Measurements from ENCODE around the gene RIN2.

The RIN2 gene

DNA sequence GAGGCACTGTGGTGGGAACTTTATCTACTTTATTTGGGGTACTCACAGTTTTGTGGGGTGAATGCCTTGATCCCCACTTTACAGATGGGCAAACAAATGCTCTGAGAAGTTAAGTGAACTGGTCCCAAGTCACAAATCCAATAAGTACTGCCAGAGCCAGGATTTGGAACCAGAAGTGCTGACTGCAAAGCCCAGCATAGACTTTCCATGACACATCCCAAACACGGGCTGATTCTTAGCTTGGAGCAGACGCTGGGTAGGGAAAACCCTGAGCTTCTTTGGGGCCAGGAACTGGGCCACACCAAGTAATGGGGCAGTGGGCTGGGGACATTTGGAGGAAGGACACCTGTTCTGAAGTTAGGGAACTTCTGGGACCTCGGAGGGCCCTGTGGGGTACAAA, 20.3 kb downstream of the RIN2 start:
- DNase-seq (ENCODE audit: insufficient read length, low spot score), result no peak

DNA sequence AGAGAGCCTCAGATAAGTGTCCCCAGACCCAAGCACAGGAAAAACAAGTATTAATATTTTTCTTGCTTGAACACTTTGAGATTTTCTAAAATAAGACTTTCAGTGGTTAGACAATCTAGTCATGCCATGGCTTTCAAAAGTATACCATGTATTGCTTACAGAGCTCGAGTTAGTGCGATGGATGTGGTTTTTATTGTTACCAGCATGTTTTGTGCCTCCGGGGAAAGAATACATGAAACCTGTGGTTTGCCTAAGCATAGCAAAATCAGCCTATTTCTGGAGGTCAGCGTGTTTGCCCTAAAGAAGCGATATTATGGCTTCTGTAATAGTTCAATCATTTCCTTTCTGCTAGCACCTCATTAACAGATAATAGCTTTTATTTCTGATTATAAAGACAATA, 21.6 kb downstream of the RIN2 start:
- no peak for FAIRE-seq
- DNase-seq (ENCODE audit: insufficient read length, low spot score), result no peak
- TF ChIP-seq, protein P1, sequence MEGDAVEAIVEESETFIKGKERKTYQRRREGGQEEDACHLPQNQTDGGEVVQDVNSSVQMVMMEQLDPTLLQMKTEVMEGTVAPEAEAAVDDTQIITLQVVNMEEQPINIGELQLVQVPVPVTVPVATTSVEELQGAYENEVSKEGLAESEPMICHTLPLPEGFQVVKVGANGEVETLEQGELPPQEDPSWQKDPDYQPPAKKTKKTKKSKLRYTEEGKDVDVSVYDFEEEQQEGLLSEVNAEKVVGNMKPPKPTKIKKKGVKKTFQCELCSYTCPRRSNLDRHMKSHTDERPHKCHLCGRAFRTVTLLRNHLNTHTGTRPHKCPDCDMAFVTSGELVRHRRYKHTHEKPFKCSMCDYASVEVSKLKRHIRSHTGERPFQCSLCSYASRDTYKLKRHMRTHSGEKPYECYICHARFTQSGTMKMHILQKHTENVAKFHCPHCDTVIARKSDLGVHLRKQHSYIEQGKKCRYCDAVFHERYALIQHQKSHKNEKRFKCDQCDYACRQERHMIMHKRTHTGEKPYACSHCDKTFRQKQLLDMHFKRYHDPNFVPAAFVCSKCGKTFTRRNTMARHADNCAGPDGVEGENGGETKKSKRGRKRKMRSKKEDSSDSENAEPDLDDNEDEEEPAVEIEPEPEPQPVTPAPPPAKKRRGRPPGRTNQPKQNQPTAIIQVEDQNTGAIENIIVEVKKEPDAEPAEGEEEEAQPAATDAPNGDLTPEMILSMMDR (IDR thresholded peaks at IDR 0.05; ENCODE audit: insufficient read depth, missing control alignments), result no peak

More for the DNA sequence above, 20.3 kb downstream of the RIN2 start:
- TF ChIP-seq, protein P1 (IDR thresholded peaks at IDR 0.05; ENCODE audit: insufficient read depth, missing control alignments), result no peak
- no peak for FAIRE-seq

DNA sequence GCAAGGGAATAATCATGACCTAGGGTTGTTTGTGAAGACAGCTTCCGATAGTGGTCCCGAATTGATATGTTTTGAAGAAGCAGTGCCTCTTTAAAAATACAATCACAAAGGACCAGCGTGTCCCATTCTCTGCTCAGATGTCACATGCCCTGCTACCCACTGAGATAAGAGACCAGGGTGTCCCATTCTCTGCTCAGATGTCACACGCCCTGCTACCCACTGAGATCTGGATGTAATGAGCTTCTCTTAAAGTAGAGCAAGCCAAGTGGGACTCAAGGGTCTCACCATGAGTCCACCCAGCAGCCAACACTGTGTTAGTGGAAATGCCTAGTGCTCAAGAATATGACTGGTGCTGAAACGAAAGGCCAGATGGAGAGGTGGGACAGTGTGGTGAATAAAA, 22.2 kb downstream of the RIN2 start:
- no peak for DNase-seq (ENCODE audit: insufficient read length, low spot score)

DNA sequence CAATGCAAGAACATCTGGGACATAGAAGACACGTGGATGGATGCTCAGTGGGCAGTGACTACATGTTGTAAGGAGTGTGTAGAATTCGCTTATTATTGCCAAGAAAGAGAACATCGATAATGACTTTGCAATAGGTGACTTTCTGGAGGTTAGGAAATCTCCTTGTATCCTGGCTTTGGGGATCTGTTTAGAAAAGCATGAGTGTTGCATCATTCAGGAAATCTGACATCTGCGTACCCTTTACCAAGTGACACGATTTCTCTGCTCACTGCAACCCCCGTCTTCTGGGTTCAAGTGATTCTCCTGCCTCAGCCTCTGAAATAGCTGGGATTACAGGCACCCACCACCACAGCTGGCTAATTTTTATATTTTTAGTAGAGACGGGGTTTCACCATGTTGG, 23.2 kb downstream of the RIN2 start:
- FAIRE-seq, result no peak
- TF ChIP-seq, protein P1 (IDR thresholded peaks at IDR 0.05; ENCODE audit: insufficient read depth, missing control alignments), result no peak

More for the DNA sequence above, 22.2 kb downstream of the RIN2 start:
- TF ChIP-seq, protein P1 (IDR thresholded peaks at IDR 0.05; ENCODE audit: insufficient read depth, missing control alignments), result no peak
- no peak for FAIRE-seq

DNA sequence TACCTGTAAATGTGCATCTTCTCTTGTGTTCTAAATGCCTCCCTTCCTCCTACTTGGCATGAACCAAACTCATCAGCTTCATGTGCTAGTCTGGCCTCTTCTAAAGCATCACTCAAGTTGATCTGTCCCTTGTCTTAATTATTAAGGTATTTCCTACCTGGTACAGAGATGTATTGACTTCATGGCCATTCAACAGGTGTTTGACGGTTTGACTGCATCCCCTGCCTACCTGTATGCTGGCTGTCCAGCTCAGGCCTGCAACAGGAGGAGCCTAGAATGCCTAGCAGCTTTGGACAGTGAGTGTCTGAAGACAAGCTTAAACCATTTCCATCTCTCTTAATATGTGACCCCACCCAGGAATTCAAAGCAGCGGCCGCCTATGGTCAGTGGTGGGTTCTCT, 24.6 kb downstream of the RIN2 start:
- TF ChIP-seq, protein P1 (IDR thresholded peaks at IDR 0.05; ENCODE audit: insufficient read depth, missing control alignments), result no peak
- no peak for FAIRE-seq
- no peak for DNase-seq (ENCODE audit: insufficient read length, low spot score)

More for the DNA sequence above, 23.2 kb downstream of the RIN2 start:
- DNase-seq (ENCODE audit: insufficient read length, low spot score), result no peak

DNA sequence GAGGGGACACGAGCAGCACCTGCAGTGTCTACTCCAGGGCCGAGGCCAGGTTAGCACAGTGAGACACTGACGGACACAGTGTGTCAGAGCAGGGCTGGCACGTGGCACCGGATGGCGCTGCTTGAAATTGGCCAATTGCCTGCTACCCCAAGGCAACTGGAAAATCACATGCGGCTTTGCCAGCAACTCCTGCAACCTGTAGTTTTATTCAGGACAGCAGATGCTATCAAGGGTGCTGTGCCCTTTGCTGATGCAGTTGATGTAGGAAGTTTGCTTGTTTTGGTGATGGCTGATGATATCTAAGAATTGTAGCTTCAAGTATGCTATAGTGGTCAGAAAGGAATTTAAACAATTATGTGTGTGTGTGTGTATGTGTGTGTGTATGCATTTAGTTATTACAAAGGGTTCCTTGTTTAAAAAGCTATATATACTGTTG, 25.9 kb downstream of the RIN2 start:
- no peak for FAIRE-seq
- TF ChIP-seq, protein P1 (IDR thresholded peaks at IDR 0.05; ENCODE audit: insufficient read depth, missing control alignments), result no peak
- DNase-seq (ENCODE audit: insufficient read length, low spot score), result no peak

DNA sequence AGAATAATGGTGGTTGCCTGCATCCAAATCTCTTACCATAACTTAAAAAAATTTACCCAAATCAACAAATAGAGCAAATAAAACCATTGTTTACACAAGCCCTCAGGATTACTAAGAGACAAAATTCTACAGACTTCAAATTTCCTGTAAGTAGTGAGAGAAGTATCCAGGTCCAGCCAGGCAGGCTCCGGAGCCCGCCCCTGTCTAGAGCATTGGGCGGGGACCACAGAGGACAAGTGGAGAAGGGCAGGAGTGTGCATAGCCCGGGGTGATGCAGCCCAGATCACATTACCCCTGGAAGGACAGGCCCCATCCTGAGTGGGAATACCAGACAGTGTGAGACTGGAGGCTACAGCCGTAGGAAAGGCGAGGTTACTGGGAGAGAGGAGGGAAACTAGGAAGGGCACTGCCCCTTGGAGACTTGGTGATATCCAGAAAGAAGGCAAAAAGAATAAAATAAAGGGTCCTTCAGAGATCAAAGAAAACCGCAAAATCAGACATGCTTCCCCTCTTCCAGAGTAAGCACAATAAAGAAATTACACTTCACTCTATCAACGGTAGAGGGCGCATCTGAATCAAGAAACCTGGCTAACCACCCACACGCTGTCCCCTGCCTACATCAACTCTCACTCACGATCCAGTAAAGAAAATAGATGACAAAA, 26.6 kb downstream of the RIN2 start:
- DNase-seq (ENCODE audit: insufficient read length, low spot score), result no peak
- no peak for FAIRE-seq
- TF ChIP-seq, protein P1 (IDR thresholded peaks at IDR 0.05; ENCODE audit: insufficient read depth, missing control alignments), result peak; percentile 66

Measured in D721Med (cell line).